RWPE2 (cell line): ENCODE measurements around the gene SLC37A1.
A peak's percentile ranks its signal among the peaks of the same experiment; 100 is the strongest.
"Not testable (repeated sequence)": the region's sequence is repeated elsewhere in the genome, so short reads cannot be mapped to it uniquely, and the experiment has no call there.

Experiments used
- ATAC-seq: fragments of 200-7000 bp; cut with Tn5 transposase; 3 replicates; pipeline ENCODE4 v1.9.1; 2021; ENCODE audit warnings: low read depth
- DNase-seq: peaks from one replicate; pipeline ENCODE4 v3.0.0-alpha.2; 2020; ENCODE audit warnings: low spot score
- H3K27ac ChIP-seq: fragments of 450-650 bp; 2 replicates; pipeline ENCODE4 v1.5.1; 2017; ENCODE audit warnings: mild to moderate bottlenecking; ENCODE audit not compliant: poor library complexity, severe bottlenecking
- H3K27me3 ChIP-seq: fragments of 250-450 bp; sonication (Bioruptor Pico); 2 replicates; pipeline ENCODE4 v1.5.1; 2021; ENCODE audit warnings: mild to moderate bottlenecking, moderate library complexity; ENCODE audit not compliant: insufficient read depth, poor library complexity, severe bottlenecking
- H3K36me3 ChIP-seq: fragments of 250-450 bp; sonication (Bioruptor Pico); 2 replicates; pipeline ENCODE4 v1.5.1; 2020; ENCODE audit warnings: low read depth, mild to moderate bottlenecking, moderate library complexity
- H3K4me1 ChIP-seq: fragments of 250-450 bp; sonication (Bioruptor Pico); 2 replicates; pipeline ENCODE4 v1.5.1; 2021; ENCODE audit warnings: mild to moderate bottlenecking, moderate library complexity; ENCODE audit not compliant: insufficient read depth, poor library complexity, severe bottlenecking
- H3K4me3 ChIP-seq: fragments of 250-450 bp; sonication (Bioruptor Pico); 2 replicates; pipeline ENCODE4 v1.5.1; 2021; ENCODE audit warnings: mild to moderate bottlenecking, moderate library complexity; ENCODE audit not compliant: severe bottlenecking
- H3K9me3 ChIP-seq: fragments of 250-450 bp; sonication (Bioruptor Pico); 2 replicates; pipeline ENCODE4 v1.5.1; 2021; ENCODE audit warnings: mild to moderate bottlenecking, moderate library complexity; ENCODE audit not compliant: severe bottlenecking
- TF ChIP-seq, protein P1 (sequence below): fragments of 450-650 bp; IDR thresholded peaks from one replicate; pipeline ENCODE4 v1.5.1; 2017; ENCODE audit warnings: mild to moderate bottlenecking, moderate library complexity; ENCODE audit not compliant: poor library complexity, severe bottlenecking

Gene SLC37A1

DNA sequence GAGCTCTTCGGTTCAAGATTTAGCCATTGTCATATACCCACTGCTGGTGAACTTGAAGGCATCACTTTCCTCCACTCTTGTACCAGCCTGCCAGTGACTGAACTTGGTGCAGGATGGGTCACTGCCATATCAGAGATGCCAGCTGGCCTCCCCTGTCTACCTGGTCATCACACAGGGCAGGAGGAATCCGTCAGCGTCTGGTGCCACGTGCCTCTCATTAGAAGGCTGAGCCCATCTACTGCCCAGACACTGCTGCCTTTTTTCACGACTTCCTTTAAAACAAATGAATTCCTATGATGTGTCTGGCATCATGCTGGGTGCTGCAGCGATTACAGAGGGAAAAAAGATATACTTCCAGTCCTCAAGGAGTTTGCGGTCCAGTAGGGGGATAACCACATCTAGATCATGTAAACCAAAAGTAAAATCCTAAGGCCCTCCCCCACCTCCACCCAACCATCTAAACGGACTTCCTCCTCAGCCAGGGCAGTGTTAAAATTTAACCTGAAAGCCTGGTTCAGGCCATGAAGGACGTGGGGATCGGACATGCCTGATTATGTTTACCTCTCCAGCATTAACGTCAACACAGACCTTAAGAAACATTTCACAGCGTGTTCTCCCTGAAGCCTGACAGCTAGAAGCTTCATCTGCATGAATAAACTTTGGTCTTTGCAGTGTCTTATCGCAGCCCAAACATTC, 110.6 kb downstream of the SLC37A1 start:
- TF ChIP-seq, protein P1, sequence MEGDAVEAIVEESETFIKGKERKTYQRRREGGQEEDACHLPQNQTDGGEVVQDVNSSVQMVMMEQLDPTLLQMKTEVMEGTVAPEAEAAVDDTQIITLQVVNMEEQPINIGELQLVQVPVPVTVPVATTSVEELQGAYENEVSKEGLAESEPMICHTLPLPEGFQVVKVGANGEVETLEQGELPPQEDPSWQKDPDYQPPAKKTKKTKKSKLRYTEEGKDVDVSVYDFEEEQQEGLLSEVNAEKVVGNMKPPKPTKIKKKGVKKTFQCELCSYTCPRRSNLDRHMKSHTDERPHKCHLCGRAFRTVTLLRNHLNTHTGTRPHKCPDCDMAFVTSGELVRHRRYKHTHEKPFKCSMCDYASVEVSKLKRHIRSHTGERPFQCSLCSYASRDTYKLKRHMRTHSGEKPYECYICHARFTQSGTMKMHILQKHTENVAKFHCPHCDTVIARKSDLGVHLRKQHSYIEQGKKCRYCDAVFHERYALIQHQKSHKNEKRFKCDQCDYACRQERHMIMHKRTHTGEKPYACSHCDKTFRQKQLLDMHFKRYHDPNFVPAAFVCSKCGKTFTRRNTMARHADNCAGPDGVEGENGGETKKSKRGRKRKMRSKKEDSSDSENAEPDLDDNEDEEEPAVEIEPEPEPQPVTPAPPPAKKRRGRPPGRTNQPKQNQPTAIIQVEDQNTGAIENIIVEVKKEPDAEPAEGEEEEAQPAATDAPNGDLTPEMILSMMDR = no peak
- no peak overlapping the region for H3K4me3 ChIP-seq

DNA sequence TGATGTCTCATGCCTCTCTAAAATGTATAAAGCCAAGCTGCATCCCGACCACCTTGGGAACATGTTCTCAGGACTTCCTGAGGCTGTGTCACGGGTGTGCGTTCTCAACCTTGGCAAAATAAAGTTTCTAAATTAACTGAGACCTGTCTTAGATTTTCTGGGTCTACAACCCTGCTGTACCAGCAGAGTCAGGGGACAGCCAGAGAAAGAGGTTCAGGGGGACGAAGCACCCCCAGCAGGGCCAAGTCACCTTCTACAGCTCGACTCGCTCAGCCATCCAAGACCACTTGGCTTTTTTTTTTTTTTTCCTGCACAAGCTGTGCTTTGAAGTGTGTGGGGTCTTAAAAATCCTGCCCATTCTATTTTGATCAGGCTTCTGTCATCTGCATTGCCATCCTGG, 111.3 kb downstream of the SLC37A1 start:
- no peak for DNase-seq
- Histone ChIP-seq H3K4me1 (no peaks in the 10 kb centered on the region), H3K27ac (no peak overlapping the region), H3K36me3 (no peaks in the 10 kb centered on the region), H3K9me3 (no peaks in the 10 kb centered on the region), H3K27me3 (no peaks in the 10 kb centered on the region), H3K4me3 (no peak overlapping the region)
- TF ChIP-seq, protein P1 = no peak
- ATAC-seq = no peak

More for the DNA sequence above, 110.6 kb downstream of the SLC37A1 start:
- H3K4me1 ChIP-seq = no peaks in the 10 kb centered on the region
- no peak overlapping the region for H3K27ac ChIP-seq
- no peaks in the 10 kb centered on the region for H3K36me3 ChIP-seq
- H3K27me3 ChIP-seq = no peaks in the 10 kb centered on the region
- ATAC-seq = no peak
- H3K9me3 ChIP-seq = no peaks in the 10 kb centered on the region
- peak; percentile 13 for DNase-seq

DNA sequence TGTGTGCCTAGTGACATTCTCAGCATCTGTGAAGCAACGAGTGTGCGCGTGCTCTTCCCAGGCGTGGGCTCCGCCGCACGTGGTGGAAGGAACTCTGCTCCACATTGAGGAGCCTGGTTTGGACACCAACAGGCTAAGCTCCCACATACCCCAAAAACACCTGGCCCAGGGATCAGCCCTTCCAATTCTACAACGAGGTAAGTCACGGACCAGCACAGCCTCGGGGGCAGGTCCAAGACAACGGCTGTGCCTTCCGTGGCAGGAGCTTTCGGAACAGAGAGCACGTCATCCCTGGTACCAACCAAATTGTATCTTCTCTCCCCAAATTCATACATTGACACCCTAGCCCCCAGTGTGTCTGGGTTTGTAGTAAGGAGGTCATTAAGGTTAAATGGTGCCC, 112.5 kb downstream of the SLC37A1 start:
- DNase-seq = peak; percentile 12
- ATAC-seq = no peak
- Histone ChIP-seq H3K27ac (no peak overlapping the region), H3K4me3 (no peak overlapping the region), H3K4me1 (no peaks in the 10 kb centered on the region), H3K36me3 (no peaks in the 10 kb centered on the region), H3K9me3 (no peaks in the 10 kb centered on the region), H3K27me3 (no peaks in the 10 kb centered on the region)
- TF ChIP-seq, protein P1 = no peak

DNA sequence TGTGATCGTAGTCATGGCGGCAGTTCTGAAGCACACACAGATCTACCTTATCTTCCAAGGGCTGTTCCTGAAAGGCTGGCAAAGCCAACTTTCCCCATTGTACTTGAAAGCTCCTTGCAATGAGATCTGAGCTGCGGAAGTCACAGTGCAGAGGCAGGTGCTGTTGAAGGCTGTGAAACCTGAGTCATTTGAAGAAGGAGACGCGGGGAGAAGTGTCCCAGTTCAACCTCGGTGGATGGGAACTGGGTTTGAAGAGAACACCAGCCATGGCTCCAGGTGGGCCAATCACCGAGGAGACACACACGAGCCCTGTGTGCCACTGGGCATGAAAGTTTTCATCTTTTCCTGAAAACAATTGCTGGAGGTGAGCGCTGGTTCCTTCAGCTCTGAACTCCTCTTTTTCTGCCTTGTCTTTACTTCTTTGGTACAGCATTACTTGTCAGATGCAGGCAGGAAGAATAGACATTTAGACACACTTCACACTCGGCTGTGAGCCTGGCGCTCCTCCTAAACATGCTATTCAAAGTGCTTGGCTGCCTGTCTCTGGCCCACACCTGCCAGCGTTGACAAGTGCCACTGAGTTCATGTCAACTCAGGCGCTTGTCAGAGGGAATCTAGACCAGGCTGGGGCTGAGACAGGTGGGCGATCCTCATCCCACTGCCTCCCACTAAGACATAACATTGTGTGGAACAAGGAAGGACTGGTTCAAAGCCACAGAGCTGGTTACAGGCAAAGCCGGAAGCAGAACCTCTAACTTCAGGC, 114.1 kb downstream of the SLC37A1 start:
- Histone ChIP-seq H3K9me3 (no peaks in the 10 kb centered on the region), H3K4me3 (no peak overlapping the region), H3K27me3 (no peaks in the 10 kb centered on the region), H3K4me1 (no peaks in the 10 kb centered on the region), H3K27ac (no peak overlapping the region), H3K36me3 (no peaks in the 10 kb centered on the region)
- ATAC-seq = no peak
- DNase-seq = peak; percentile 14
- TF ChIP-seq, protein P1 = no peak

DNA sequence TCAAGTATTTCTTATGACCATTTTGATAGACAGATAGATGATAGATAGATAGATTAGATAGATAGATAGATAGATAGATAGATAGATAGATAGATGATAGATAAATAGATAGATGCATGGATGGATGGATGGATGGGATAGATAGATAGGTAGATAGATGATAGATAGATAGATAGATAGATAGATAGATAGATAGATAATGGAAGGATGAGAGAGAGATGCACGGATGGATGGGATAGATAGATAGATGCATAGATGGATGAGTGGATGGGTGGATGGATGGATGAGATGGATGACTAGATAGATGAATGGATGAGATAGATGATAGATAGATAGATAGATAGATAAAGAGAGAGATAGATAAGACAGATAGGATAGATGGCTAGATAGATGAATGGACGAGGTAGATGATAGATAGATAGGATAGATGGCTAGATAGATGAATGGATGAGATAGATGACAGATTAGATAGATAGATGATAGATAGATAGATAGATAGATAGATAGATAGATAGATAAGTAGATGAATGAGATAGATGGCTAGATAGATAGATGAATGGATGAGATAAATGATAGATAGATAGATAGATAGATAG, 114.9 kb downstream of the SLC37A1 start:
- not testable (repeated sequence) for ATAC-seq, H3K36me3 ChIP-seq, H3K4me3 ChIP-seq, DNase-seq, H3K27me3 ChIP-seq, H3K9me3 ChIP-seq, H3K27ac ChIP-seq, H3K4me1 ChIP-seq
